Measurements from ENCODE around the gene BANF2.

BANF2 gene

GRCh38 chr20:17752459-17752858 lies 52.7 kb downstream of the BANF2 start:
- TF ChIP-seq TSHZ2 (CRISPR knock-in tag; IDR thresholded peaks at IDR 0.05) (no peak), GLIS3 (CRISPR knock-in tag; IDR thresholded peaks at IDR 0.05) (no peak), SNAI2 (CRISPR knock-in tag; IDR thresholded peaks at IDR 0.05) (no peak), CREB5 (CRISPR knock-in tag; IDR thresholded peaks at IDR 0.05; ENCODE audit: low read depth) (no peak), ZFP30 (CRISPR knock-in tag; IDR thresholded peaks at IDR 0.05) (no peak), TCF4 (CRISPR knock-in tag; IDR thresholded peaks at IDR 0.05; ENCODE audit: borderline replicate concordance) (no peak), ARNTL (CRISPR knock-in tag; IDR thresholded peaks at IDR 0.05; ENCODE audit: borderline replicate concordance, low read depth) (no peak), ZNF8 (CRISPR knock-in tag; IDR thresholded peaks at IDR 0.05) (no peak), OSR1 (CRISPR knock-in tag; IDR thresholded peaks at IDR 0.05) (no peak), RARB (CRISPR knock-in tag; IDR thresholded peaks at IDR 0.05) (no peak), TOX (CRISPR knock-in tag; IDR thresholded peaks at IDR 0.05; ENCODE audit: borderline replicate concordance) (no peak), CSDC2 (CRISPR knock-in tag; IDR thresholded peaks at IDR 0.05) (no peak), ZFP3 (CRISPR knock-in tag; IDR thresholded peaks at IDR 0.05) (no peak), PPARA (CRISPR knock-in tag; IDR thresholded peaks at IDR 0.05; ENCODE audit: borderline replicate concordance) (no peak), ESRRG (CRISPR knock-in tag; IDR thresholded peaks at IDR 0.05) (no peak), POU6F1 (CRISPR knock-in tag; IDR thresholded peaks at IDR 0.05; ENCODE audit: borderline replicate concordance, low read depth) (no peak)
- ATAC-seq = no peak

- no peak for TF ChIP-seq POU6F1 (CRISPR knock-in tag; IDR thresholded peaks at IDR 0.05; ENCODE audit: borderline replicate concordance, low read depth)
- TF ChIP-seq BACH2 (CRISPR knock-in tag; IDR thresholded peaks at IDR 0.05; ENCODE audit: borderline replicate concordance) = no peak
- TF ChIP-seq GLIS3 (CRISPR knock-in tag; IDR thresholded peaks at IDR 0.05) = no peak
- no peak for TF ChIP-seq ZFP3 (CRISPR knock-in tag; IDR thresholded peaks at IDR 0.05)
- no peak for TF ChIP-seq CSDC2 (CRISPR knock-in tag; IDR thresholded peaks at IDR 0.05)
- TF ChIP-seq PATZ1 (CRISPR knock-in tag; IDR thresholded peaks at IDR 0.05; ENCODE audit: borderline replicate concordance) = no peak
- TF ChIP-seq ZNF565 (CRISPR knock-in tag; conservative IDR thresholded peaks at IDR 0.05; ENCODE audit: low read depth) = no peak
- no peak for TF ChIP-seq CSRNP3 (CRISPR knock-in tag; IDR thresholded peaks at IDR 0.05)
- no peak for TF ChIP-seq CREB5 (CRISPR knock-in tag; IDR thresholded peaks at IDR 0.05; ENCODE audit: low read depth)
- no peak for TF ChIP-seq ZFP30 (CRISPR knock-in tag; IDR thresholded peaks at IDR 0.05)
- no peak for TF ChIP-seq ESRRG (CRISPR knock-in tag; IDR thresholded peaks at IDR 0.05)
- no peak for TF ChIP-seq OSR1 (CRISPR knock-in tag; IDR thresholded peaks at IDR 0.05)
- TF ChIP-seq ISL1 (CRISPR knock-in tag; IDR thresholded peaks at IDR 0.05) = no peak
- no peak for TF ChIP-seq TCF4 (CRISPR knock-in tag; IDR thresholded peaks at IDR 0.05; ENCODE audit: borderline replicate concordance)
- no peak for TF ChIP-seq ZNF8 (CRISPR knock-in tag; IDR thresholded peaks at IDR 0.05)
- no peak for TF ChIP-seq ZNF70 (CRISPR knock-in tag; IDR thresholded peaks at IDR 0.05)
- TF ChIP-seq ARNTL (CRISPR knock-in tag; IDR thresholded peaks at IDR 0.05; ENCODE audit: borderline replicate concordance, low read depth) = no peak
- TF ChIP-seq PPARA (CRISPR knock-in tag; IDR thresholded peaks at IDR 0.05; ENCODE audit: borderline replicate concordance) = no peak
- no peak for ATAC-seq
These were observed 53.8 kb downstream of the BANF2 start for GRCh38 chr20:17753516-17753915.
